ENCODE data around the gene OR10AD1.

DNA sequence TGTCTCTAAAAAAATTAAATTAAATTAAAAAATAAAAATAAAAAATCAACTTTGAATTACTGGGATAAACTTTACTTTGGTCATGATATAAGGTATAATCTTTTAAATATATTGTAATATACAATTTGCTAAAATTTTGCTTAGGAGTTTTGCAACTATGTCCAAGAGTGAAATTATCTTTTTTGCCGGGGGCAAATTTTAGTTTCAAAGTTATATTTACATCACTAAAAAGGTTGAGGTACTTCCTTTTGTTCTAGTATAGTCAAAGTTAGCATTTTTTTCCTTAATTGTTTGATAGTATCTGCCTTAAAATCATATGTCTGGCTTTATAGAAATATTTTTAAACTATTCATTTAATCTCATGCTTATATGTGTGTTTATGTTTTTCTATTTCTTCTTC lies 17.6 kb upstream of the OR10AD1 start:
- TF ChIP-seq, protein P1, sequence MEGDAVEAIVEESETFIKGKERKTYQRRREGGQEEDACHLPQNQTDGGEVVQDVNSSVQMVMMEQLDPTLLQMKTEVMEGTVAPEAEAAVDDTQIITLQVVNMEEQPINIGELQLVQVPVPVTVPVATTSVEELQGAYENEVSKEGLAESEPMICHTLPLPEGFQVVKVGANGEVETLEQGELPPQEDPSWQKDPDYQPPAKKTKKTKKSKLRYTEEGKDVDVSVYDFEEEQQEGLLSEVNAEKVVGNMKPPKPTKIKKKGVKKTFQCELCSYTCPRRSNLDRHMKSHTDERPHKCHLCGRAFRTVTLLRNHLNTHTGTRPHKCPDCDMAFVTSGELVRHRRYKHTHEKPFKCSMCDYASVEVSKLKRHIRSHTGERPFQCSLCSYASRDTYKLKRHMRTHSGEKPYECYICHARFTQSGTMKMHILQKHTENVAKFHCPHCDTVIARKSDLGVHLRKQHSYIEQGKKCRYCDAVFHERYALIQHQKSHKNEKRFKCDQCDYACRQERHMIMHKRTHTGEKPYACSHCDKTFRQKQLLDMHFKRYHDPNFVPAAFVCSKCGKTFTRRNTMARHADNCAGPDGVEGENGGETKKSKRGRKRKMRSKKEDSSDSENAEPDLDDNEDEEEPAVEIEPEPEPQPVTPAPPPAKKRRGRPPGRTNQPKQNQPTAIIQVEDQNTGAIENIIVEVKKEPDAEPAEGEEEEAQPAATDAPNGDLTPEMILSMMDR (IDR thresholded peaks at IDR 0.05): no peak
- TF ChIP-seq POLR2AphosphoS5 (IDR thresholded peaks at IDR 0.05): no peak
